Astrocyte of the cerebellum (primary cell): Measurements from ENCODE around the gene CHMP3.

ENCODE experiments used
- DNase-seq: peaks from one replicate; pipeline ENCODE4 v3.0.0-alpha.2; 2011; ENCODE audit warnings: low read depth
- H3K4me3 ChIP-seq: 2 replicates; pipeline ENCODE4 v1.5.1; 2011; ENCODE audit warnings: mild to moderate bottlenecking, low read depth, low read length, moderate library complexity
- in situ Hi-C: cut with HindIII; loops from 2 replicates; pipeline ENCODE4 v1.10.0; 2017; ENCODE audit warnings: low sequenced_read_pairs
- TF ChIP-seq, protein P1 (sequence below): IDR thresholded peaks from 2 replicates; pipeline ENCODE4 v1.5.1; 2012; ENCODE audit warnings: low read length, low read depth, moderate library complexity, mild to moderate bottlenecking; ENCODE audit errors: missing control alignments

CHMP3 gene

DNA sequence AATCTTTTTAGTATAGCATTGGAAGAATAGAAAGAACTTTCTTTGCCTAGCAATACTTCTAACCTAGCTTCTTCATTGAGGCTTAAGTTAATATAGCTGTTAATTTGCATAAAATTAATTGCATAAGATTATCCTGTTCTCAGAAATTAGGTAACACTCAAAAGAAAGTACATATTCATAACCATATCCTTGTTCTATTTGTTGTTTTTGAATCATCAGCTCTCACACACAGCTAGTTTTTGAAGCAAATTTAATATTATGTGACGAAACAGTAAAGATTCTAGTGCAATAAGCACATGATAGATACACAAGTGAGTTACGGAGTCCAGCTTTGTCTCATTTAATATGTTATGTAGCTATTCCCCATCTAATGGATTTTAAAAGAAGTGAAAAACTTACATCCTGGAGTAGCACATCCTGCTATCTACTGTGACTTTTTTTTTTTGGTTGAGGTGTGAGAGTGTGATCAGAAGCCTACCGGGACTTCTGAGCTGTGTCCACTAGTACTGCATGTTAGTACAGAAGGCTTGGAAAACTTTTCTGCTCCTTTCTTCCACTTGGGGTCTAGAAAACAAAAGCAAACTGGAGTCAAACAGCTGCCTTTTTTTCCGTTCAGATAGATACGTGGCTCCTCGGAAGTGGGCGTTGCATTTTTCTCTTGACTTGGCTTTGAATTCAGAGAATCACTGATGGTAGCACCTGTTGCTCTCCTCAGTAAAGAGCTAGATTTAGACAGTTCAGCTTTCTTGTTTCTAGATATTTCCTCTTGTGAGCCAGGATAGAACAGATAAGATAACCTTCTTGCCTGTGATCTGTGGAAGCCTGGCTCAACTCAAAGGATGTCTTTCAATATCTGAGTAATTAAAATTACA is 94.8 kb downstream of the CHMP3 start:
- no peak overlapping the region for H3K4me3 ChIP-seq
- TF ChIP-seq, protein P1, sequence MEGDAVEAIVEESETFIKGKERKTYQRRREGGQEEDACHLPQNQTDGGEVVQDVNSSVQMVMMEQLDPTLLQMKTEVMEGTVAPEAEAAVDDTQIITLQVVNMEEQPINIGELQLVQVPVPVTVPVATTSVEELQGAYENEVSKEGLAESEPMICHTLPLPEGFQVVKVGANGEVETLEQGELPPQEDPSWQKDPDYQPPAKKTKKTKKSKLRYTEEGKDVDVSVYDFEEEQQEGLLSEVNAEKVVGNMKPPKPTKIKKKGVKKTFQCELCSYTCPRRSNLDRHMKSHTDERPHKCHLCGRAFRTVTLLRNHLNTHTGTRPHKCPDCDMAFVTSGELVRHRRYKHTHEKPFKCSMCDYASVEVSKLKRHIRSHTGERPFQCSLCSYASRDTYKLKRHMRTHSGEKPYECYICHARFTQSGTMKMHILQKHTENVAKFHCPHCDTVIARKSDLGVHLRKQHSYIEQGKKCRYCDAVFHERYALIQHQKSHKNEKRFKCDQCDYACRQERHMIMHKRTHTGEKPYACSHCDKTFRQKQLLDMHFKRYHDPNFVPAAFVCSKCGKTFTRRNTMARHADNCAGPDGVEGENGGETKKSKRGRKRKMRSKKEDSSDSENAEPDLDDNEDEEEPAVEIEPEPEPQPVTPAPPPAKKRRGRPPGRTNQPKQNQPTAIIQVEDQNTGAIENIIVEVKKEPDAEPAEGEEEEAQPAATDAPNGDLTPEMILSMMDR, result no peak
- in situ Hi-C loops, result no loop called here
- DNase-seq, result no peak

GRCh38 chr2:86466306-86466705 is 96.9 kb downstream of the CHMP3 start:
- no peak overlapping the region for H3K4me3 ChIP-seq
- TF ChIP-seq, protein P1, result no peak
- in situ Hi-C loops, result no loop called here
- DNase-seq, result no peak

GRCh38 chr2:86464652-86465051 is 98.6 kb downstream of the CHMP3 start:
- in situ Hi-C loops, result no loop called here
- no peak for DNase-seq
- H3K4me3 ChIP-seq, result no peak overlapping the region
- TF ChIP-seq, protein P1, result no peak

DNA sequence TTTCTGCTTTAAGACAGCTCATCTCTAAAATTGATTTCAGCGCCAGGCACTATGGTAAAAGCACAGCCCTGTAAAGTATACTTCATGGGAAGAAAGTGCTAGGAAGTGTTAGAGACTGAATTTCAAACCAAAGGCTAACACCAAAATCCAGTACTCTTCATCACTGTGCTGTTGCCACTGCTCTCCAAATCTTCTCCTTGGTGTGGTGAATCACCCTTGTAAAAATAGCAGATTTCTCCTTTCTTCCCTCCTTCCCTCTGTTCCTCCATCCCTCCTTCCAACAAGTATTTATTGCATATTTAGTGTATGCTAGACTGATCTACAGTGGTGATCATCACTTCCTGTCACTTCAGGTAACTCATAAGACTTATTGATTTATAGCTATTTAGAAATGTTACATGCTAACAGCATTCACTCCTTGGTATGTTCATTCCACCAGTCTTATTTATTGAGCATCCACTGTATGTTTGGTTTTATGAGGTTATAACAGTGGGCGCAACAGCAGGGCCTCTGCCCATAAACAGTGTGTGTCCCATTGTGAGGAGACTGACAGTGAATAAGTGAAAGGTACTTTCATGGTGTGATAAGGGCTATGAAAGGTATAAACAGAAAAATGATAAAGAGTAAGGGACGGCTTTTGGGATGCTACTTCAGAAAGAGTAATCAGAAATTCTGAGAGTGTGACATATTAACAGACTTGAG is 102.0 kb downstream of the CHMP3 start:
- TF ChIP-seq, protein P1, result no peak
- in situ Hi-C loops, result no loop called here
- no peak overlapping the region for H3K4me3 ChIP-seq
- no peak for DNase-seq

- no peak overlapping the region for H3K4me3 ChIP-seq
- DNase-seq, result no peak
- TF ChIP-seq, protein P1, result no peak
- in situ Hi-C loops, result no loop called here
Measured at GRCh38 chr2:86455181-86455580, 108.1 kb downstream of the CHMP3 start.

DNA sequence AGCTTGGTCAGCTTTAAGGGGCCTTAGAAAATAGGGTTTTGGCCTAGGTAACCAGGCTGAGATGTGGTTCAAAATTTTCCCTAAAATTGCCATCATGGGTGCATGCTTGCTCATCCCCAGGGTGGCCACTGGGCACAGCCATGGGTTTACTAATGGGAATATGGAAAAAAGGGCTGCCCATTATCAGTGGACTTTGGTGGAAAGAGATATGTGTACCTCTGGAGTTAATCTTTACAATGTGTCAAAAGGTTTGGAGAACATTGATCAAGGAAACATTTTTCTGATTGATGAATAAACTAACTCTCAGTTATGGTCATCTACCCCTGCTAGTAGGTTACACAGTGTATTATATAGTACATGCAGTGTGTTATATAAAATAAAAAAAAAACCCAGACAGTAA is 109.0 kb downstream of the CHMP3 start:
- no peak overlapping the region for H3K4me3 ChIP-seq
- TF ChIP-seq, protein P1, result no peak
- in situ Hi-C loops, result no loop called here
- DNase-seq, result no peak
